GM12878 (cell line): ENCODE results near the gene SGTA. TPM values are rescaled to one million over a fixed set of nuclear protein-coding genes. Genes with fewer than 3 reads are reported as not detected.
A peak's percentile ranks its signal among the peaks of the same experiment; 100 is the strongest.

ENCODE experiments used
- ATAC-seq: fragments of 200-7000 bp; cut with Tn5 transposase; 3 replicates; pipeline ENCODE4 v1.9.1; 2020; ENCODE audit warnings: mild to moderate bottlenecking, moderate library complexity
- BruUV-seq: library from RNA; stranded (reverse); fragments of 400-500 nt; replicated peaks from 2 replicates; lab custom pipeline; 2021; lab: Mats Ljungman, UMichigan
- CTCF ChIA-PET: fragments of 300-600 bp; sonication (Branson Sonifier 250); formaldehyde crosslinking; extraction: SDS; loops from one replicate; lab custom pipeline; 2021; ENCODE audit warnings: inconsistent platforms; lab: Yijun Ruan, JAX
- POLR2A ChIA-PET: fragments of 350-600 bp; formaldehyde crosslinking; extraction: SDS; loops from one replicate; lab custom pipeline; 2021; ENCODE audit warnings: inconsistent platforms; lab: Charles Lee
- RAD21 ChIA-PET: fragments of 300-600 bp; sonication (Branson Sonifier 250); formaldehyde crosslinking; loops from one replicate; lab custom pipeline; 2023; ENCODE audit warnings: antibody characterized with exemption; ENCODE audit not compliant: unreplicated experiment; lab: Charles Lee
- SMC1A ChIA-PET: fragments of 300-600 bp; sonication (Branson Sonifier 250); formaldehyde crosslinking; loops from one replicate; lab custom pipeline; 2023; ENCODE audit not compliant: unreplicated experiment, uncharacterized antibody; lab: Charles Lee
- DNase-seq: peaks from one replicate; pipeline ENCODE4 v3.0.0-alpha.2; 2011; ENCODE audit warnings: low read depth, low spot score
- FAIRE-seq: peaks from 3 replicates; lab custom pipeline; 2011; peaks lifted over from hg19 to GRCh38; lab: Jason Lieb, UNC
- H2AFZ ChIP-seq: 2 replicates; pipeline ENCODE4 v1.6.0; 2011; ENCODE audit warnings: low read depth, low read length, control low read depth; ENCODE audit not compliant: control insufficient read depth
- H3K27ac ChIP-seq: 2 replicates; pipeline ENCODE4 v1.5.1; 2011; ENCODE audit warnings: control low read depth; ENCODE audit not compliant: control insufficient read depth, insufficient read depth
- H3K27me3 ChIP-seq, 2 experiments: replicated peaks in 1 of 2; 2 replicates each; pipeline versions ENCODE4 v1.6.0 to v1.6.1; 2011; ENCODE audit warnings: low read length in 1 of 2; ENCODE audit not compliant: control insufficient read depth in 2 of 2, insufficient read depth in 2 of 2
- H3K36me3 ChIP-seq, 2 experiments: 2 replicates each; pipeline ENCODE4 v1.5.1; 2011; ENCODE audit warnings: low read length in 1 of 2; ENCODE audit not compliant: control insufficient read depth in 2 of 2, insufficient read depth in 2 of 2
- H3K4me1 ChIP-seq: 2 replicates; pipeline ENCODE4 v1.6.1; 2011; ENCODE audit warnings: mild to moderate bottlenecking, low read length, moderate library complexity, mixed read lengths; ENCODE audit not compliant: control insufficient read depth, insufficient read depth
- H3K4me2 ChIP-seq: 2 replicates; pipeline ENCODE4 v1.6.0; 2011; ENCODE audit warnings: control low read depth; ENCODE audit not compliant: control insufficient read depth, insufficient read depth
- H3K4me3 ChIP-seq: fragments of 200-600 bp; sonication (generic); 2 replicates; pipeline ENCODE4 v1.5.1; 2016
- H3K79me2 ChIP-seq: 2 replicates; pipeline ENCODE4 v1.6.0; 2011; ENCODE audit warnings: low read length; ENCODE audit not compliant: control insufficient read depth, insufficient read depth
- H3K9ac ChIP-seq: 2 replicates; pipeline ENCODE4 v1.8.0; 2011; ENCODE audit warnings: low read length, control low read depth, mixed read lengths; ENCODE audit not compliant: control insufficient read depth, insufficient read depth
- H3K9me3 ChIP-seq: replicated peaks from 3 replicates; pipeline ENCODE4 v1.5.1; 2011; ENCODE audit warnings: mild to moderate bottlenecking, low read length; ENCODE audit not compliant: control insufficient read depth, insufficient read depth
- H4K20me1 ChIP-seq: 2 replicates; pipeline ENCODE4 v1.6.0; 2011; ENCODE audit not compliant: control insufficient read depth, insufficient read depth
- BCLAF1 ChIP-seq: fragments of 450-650 bp; IDR thresholded peaks from 2 replicates; pipeline ENCODE4 v1.6.1; 2017; ENCODE audit warnings: antibody characterized with exemption, mild to moderate bottlenecking, moderate library complexity
- CHD2 ChIP-seq: IDR thresholded peaks from 2 replicates; pipeline ENCODE4 v1.6.1; 2011; ENCODE audit warnings: low read depth, low read length, improper control_type of control experiment, borderline replicate concordance
- ESRRA ChIP-seq: IDR thresholded peaks from 2 replicates; pipeline ENCODE4 v1.6.1; 2012; ENCODE audit warnings: mild to moderate bottlenecking, low read length, improper control_type of control experiment
- FOXM1 ChIP-seq: IDR thresholded peaks from 2 replicates; pipeline ENCODE4 v1.6.1; 2012; ENCODE audit warnings: low read depth, mild to moderate bottlenecking, inconsistent platforms, low read length, moderate library complexity
- HDGF ChIP-seq: fragments of 450-650 bp; IDR thresholded peaks from 2 replicates; pipeline ENCODE4 v1.6.1; 2016; ENCODE audit warnings: antibody characterized with exemption
- NR2F1 ChIP-seq: fragments of 450-650 bp; conservative IDR thresholded peaks from 2 replicates; pipeline ENCODE4 v1.6.1; 2017; ENCODE audit warnings: mild to moderate bottlenecking
- POLR2AphosphoS5 ChIP-seq: IDR thresholded peaks from 2 replicates; pipeline ENCODE4 v1.6.1; 2011; ENCODE audit warnings: mild to moderate bottlenecking, low read length, inconsistent platforms
- REST ChIP-seq: IDR thresholded peaks from 2 replicates; pipeline ENCODE4 v1.6.1; 2012; ENCODE audit warnings: mild to moderate bottlenecking, low read depth, low read length
- WRNIP1 ChIP-seq: IDR thresholded peaks from 2 replicates; pipeline ENCODE4 v1.6.1; 2011; ENCODE audit warnings: low read depth, low read length, improper control_type of control experiment, borderline replicate concordance
- ZNF217 ChIP-seq: fragments of 450-650 bp; IDR thresholded peaks from 2 replicates; pipeline ENCODE4 v1.6.1; 2017; ENCODE audit warnings: antibody characterized with exemption, mild to moderate bottlenecking
- ZNF592 ChIP-seq: fragments of 450-650 bp; IDR thresholded peaks from 2 replicates; pipeline ENCODE4 v1.6.1; 2017; ENCODE audit warnings: mild to moderate bottlenecking, moderate library complexity
- WGBS: methylation state at CpG from one replicate; pipeline ENCODE4 v1.1.6; 2016; ENCODE audit warnings: low lambda C conversion rate; ENCODE audit not compliant: insufficient replicate concordance, insufficient coverage; ENCODE audit errors: missing lambda C conversion rate; 5-methylcytosine and 5-hydroxymethylcytosine counted together
- in situ Hi-C: fragments of 300-500 bp; cut with MboI; formaldehyde crosslinking; loops from 9 replicates; pipeline ENCODE4 v1.14.3; 2018; ENCODE audit warnings: mixed read lengths
- intact Hi-C: fragments of 100-400 bp; cut with micrococcal nuclease; formaldehyde crosslinking; loops from one replicate; pipeline ENCODE4 v1.14.2; 2022; ENCODE audit not compliant: unreplicated experiment
- polyA plus RNA-seq, 11 experiments: library from polyadenylated mRNA; depleted of rRNA in 4 of 11; unstranded in 6 of 11; stranded (reverse) in 5 of 11; fragments of >200 nt; fragmentation: Nextera tagmentation in 4 of 11; fragmentation: Illumina TruSeq in 1 of 11; extraction: Ambion mirVana in 4 of 11; extraction: Trizol in 1 of 11; gene quantifications; 1 replicate in 1 of 11; 2 replicates in 10 of 11; pipeline versions ENCODE4 v1.2.1 to v1.2.3, GENCODE V29; 2011 to 2016; ENCODE audit warnings: inconsistent platforms in 2 of 11, missing spikeins in 2 of 11, low read depth in 1 of 11
- total RNA-seq, 4 experiments: library from RNA; depleted of rRNA in 3 of 4; stranded (reverse); fragments of >200 nt in 3 of 4; fragmentation: Illumina TruSeq in 1 of 4; extraction: Trizol in 1 of 4; gene quantifications; 2 replicates each; pipeline versions ENCODE4 v1.2.1 to v1.2.3, GENCODE V29; 2013 to 2021

Gene SGTA
- total and polyA plus RNA-seq, 10 of the 15 experiments (the other 5 are each of a cell fraction or from before 2014, with no cell fraction given): 2.0 to 102 (median 48.2) TPM

- TF ChIP-seq ESRRA (no peak), ZNF217 (no peak), WRNIP1 (no peak), CHD2 (no peak), HDGF (no peak), NR2F1 (no peak)
These were observed 55.5 kb downstream of the SGTA start (continued) for GRCh38 chr19:2727640-2727944.

GRCh38 chr19:2726904-2727639 lies 56.0 kb downstream of the SGTA start:
- H3K27ac ChIP-seq: no peak overlapping the region
- POLR2A ChIA-PET: no interaction called here
- no peaks in the 10 kb centered on the region for H4K20me1 ChIP-seq
- H2AFZ ChIP-seq: no peak overlapping the region
- no peaks in the 10 kb centered on the region for H3K79me2 ChIP-seq
- SMC1A ChIA-PET: interaction anchor here (1.0 kb wide), 1 partner anchor 79 kb away, joined by 3 read pairs; no protein-coding TSS in a partner anchor
- no peaks in the 10 kb centered on the region for H3K36me3 ChIP-seq
- peak; percentile 62 for ATAC-seq
- no peak for FAIRE-seq
- no peaks in the 10 kb centered on the region for H3K4me1 ChIP-seq
- in situ Hi-C loops: no loop called here
- no peak overlapping the region for H3K4me3 ChIP-seq
- no peaks in the 10 kb centered on the region for H3K9me3 ChIP-seq
- H3K27me3 ChIP-seq: peaks cover 0 to 2% of the 10 kb centered on the region in 2 experiments; a peak in 1 of 4 replicates
- no peak overlapping the region for H3K9ac ChIP-seq
- DNase-seq: no peak
- BruUV-seq: no TSS peak
- intact Hi-C loops: no loop called here
- WGBS: 18% methylated on average over 26 of the region's 26 CpGs
- RAD21 ChIA-PET: interaction anchor here (1.6 kb wide), 1 partner anchor 79 kb away, joined by 7 read pairs; no protein-coding TSS in a partner anchor
- H3K4me2 ChIP-seq: no peak overlapping the region
- CTCF ChIA-PET: interaction anchor here (1.3 kb wide), 1 partner anchor 79 kb away, joined by 3 read pairs; no protein-coding TSS in a partner anchor
- TF ChIP-seq POLR2AphosphoS5: no peak
- no peak for TF ChIP-seq REST
- TF ChIP-seq ZNF592: no peak
- TF ChIP-seq BCLAF1: no peak
- TF ChIP-seq FOXM1: no peak
